GM19438 (cell line): ENCODE measurements around the gene STYK1.
"Not testable (repeated sequence)": the region's sequence is repeated elsewhere in the genome, so short reads cannot be mapped to it uniquely, and the experiment has no call there.

Experiments
- ATAC-seq: cut with Tn5 transposase; IDR thresholded peaks from one replicate; pipeline ENCODE4 v1.9.1; 2021; ENCODE audit warnings: low read depth; ENCODE audit not compliant: unreplicated experiment

Gene STYK1

GRCh38 chr12:10574307-10574706 is 99.5 kb downstream of the STYK1 start:
- ATAC-seq: no peak

GRCh38 chr12:10572021-10572490 is 101.8 kb downstream of the STYK1 start:
- not testable (repeated sequence) for ATAC-seq

GRCh38 chr12:10571141-10571540 is 102.7 kb downstream of the STYK1 start:
- no peak for ATAC-seq
